BLaER1 treated with 17β-estradiol and CSF1 and Interleukin-3, amounts not matched to agents 10 nM and 100 nM (cell line): ENCODE measurements around the gene PARN.
A peak's percentile ranks its signal among the peaks of the same experiment; 100 is the strongest.

Experiments
- H3K27ac ChIP-seq, 11 experiments: shearing (Covaris generic); formaldehyde crosslinking; 2 replicates each; pipeline ENCODE4 v1.8.1; 2022
- H3K27me3 ChIP-seq, 11 experiments: shearing (Covaris generic); formaldehyde crosslinking; 2 replicates each; pipeline ENCODE4 v1.8.1; 2022
- H3K36me3 ChIP-seq, 11 experiments: shearing (Covaris generic); formaldehyde crosslinking; 2 replicates each; pipeline ENCODE4 v1.8.1; 2022
- H3K4me1 ChIP-seq, 10 experiments: shearing (Covaris generic); formaldehyde crosslinking; 2 replicates each; pipeline ENCODE4 v1.8.1; 2022
- H3K4me2 ChIP-seq, 11 experiments: shearing (Covaris generic); formaldehyde crosslinking; 2 replicates each; pipeline ENCODE4 v1.8.1; 2022
- H3K4me3 ChIP-seq, 10 experiments: shearing (Covaris generic); formaldehyde crosslinking; 2 replicates each; pipeline ENCODE4 v1.8.1; 2022
- H3K9ac ChIP-seq, 11 experiments: shearing (Covaris generic); formaldehyde crosslinking; 2 replicates each; pipeline ENCODE4 v1.8.1; 2022
- H3K9me3 ChIP-seq, 11 experiments: shearing (Covaris generic); formaldehyde crosslinking; replicated peaks in 1 of 11; 2 replicates each; pipeline ENCODE4 v1.8.1; 2022
- H4K20me1 ChIP-seq, 11 experiments: shearing (Covaris generic); formaldehyde crosslinking; 2 replicates each; pipeline ENCODE4 v1.8.1; 2022
- Cebpa-rat ChIP-seq, 11 experiments: shearing (Covaris generic); IDR thresholded peaks; 2 replicates each; pipeline ENCODE4 v1.8.1; 2022

The PARN gene

GRCh38 chr16:14530046-14530445 is 100.0 kb downstream of the PARN start:
- H3K4me3 ChIP-seq, result no peak overlapping the region
- peak overlapping the region in 2 of 11 experiments; percentile 6 to 75; a peak in 2 of 22 replicates for H3K27ac ChIP-seq
- peaks cover 6 to 16% (median 9%) of the 10 kb centered on the region in 11 experiments for H3K9me3 ChIP-seq
- peaks cover 0 to 21% (median 14%) of the 10 kb centered on the region in 10 experiments; a peak in 14 of 20 replicates for H3K4me1 ChIP-seq
- H4K20me1 ChIP-seq, result peaks cover 0 to 8% (median 0%) of the 10 kb centered on the region in 11 experiments; a peak in 2 of 22 replicates
- no peak for TF ChIP-seq Cebpa-rat (IDR thresholded peaks at IDR 0.05)
- 0 out of 22 replicates have a peak overlapping the region, but pooled peaks of 1 of the 11 experiments have one; percentile 9 for H3K9ac ChIP-seq
- H3K4me2 ChIP-seq, result no peak overlapping the region
- H3K36me3 ChIP-seq, result peaks cover 8 to 31% (median 15%) of the 10 kb centered on the region in 11 experiments; a peak in 20 of 22 replicates
- H3K27me3 ChIP-seq, result no peaks in the 10 kb centered on the region

GRCh38 chr16:14529010-14529669 is 100.9 kb downstream of the PARN start:
- H4K20me1 ChIP-seq, result peaks cover 0 to 8% (median 0%) of the 10 kb centered on the region in 11 experiments; a peak in 2 of 22 replicates
- H3K4me3 ChIP-seq, result no peak overlapping the region
- H3K9ac ChIP-seq, result peak overlapping the region in 4 of 11 experiments; percentile 36 to 59 (median 52); a peak in 5 of 22 replicates
- H3K4me2 ChIP-seq, result peak overlapping the region in 5 of 11 experiments; percentile 29 to 51 (median 36); a peak in 9 of 22 replicates
- peaks cover 6 to 16% (median 9%) of the 10 kb centered on the region in 11 experiments for H3K9me3 ChIP-seq
- no peak for TF ChIP-seq Cebpa-rat (IDR thresholded peaks at IDR 0.05)
- H3K27me3 ChIP-seq, result no peaks in the 10 kb centered on the region
- peak overlapping the region in 7 of 11 experiments; percentile 4 to 75 (median 53); a peak in 11 of 22 replicates for H3K27ac ChIP-seq
- H3K4me1 ChIP-seq, result peaks cover 0 to 21% (median 12%) of the 10 kb centered on the region in 10 experiments; a peak in 14 of 20 replicates
- peaks cover 8 to 31% (median 13%) of the 10 kb centered on the region in 11 experiments; a peak in 20 of 22 replicates for H3K36me3 ChIP-seq

- H3K9ac ChIP-seq, result peak overlapping the region in 2 of 11 experiments; percentile 12 to 31; a peak in 1 of 22 replicates
- H3K9me3 ChIP-seq, result peaks cover 0 to 8% (median under 1%) of the 10 kb centered on the region in 11 experiments; a peak in 15 of 22 replicates
- no peak overlapping the region for H3K4me3 ChIP-seq
- TF ChIP-seq Cebpa-rat (IDR thresholded peaks at IDR 0.05), result no peak
- peaks cover 0 to 8% (median 0%) of the 10 kb centered on the region in 11 experiments; a peak in 2 of 22 replicates for H4K20me1 ChIP-seq
- no peak overlapping the region; a peak in 1 of 22 replicates for H3K4me2 ChIP-seq
- no peaks in the 10 kb centered on the region for H3K27me3 ChIP-seq
- H3K36me3 ChIP-seq, result peaks cover 0 to 23% (median 5%) of the 10 kb centered on the region in 11 experiments; a peak in 7 of 22 replicates
- peak overlapping the region in 6 of 11 experiments; percentile 6 to 75 (median 58); a peak in 9 of 22 replicates for H3K27ac ChIP-seq
- peaks cover 0 to 21% (median 12%) of the 10 kb centered on the region in 10 experiments; a peak in 14 of 20 replicates for H3K4me1 ChIP-seq
These were observed 101.8 kb downstream of the PARN start for GRCh38 chr16:14528306-14528705.

- H3K9me3 ChIP-seq, result peaks cover 0 to under 1% (median 0%) of the 10 kb centered on the region in 11 experiments; a peak in 1 of 22 replicates
- H3K27ac ChIP-seq, result peak overlapping the region in 7 of 11 experiments; percentile 6 to 75 (median 25); a peak in 7 of 22 replicates
- peak overlapping the region in 3 of 11 experiments; percentile 3 to 16 (median 12); a peak in 3 of 22 replicates for H3K4me2 ChIP-seq
- peaks cover 0 to 8% (median 0%) of the 10 kb centered on the region in 11 experiments; a peak in 3 of 22 replicates for H4K20me1 ChIP-seq
- H3K9ac ChIP-seq, result peak overlapping the region in 2 of 11 experiments; percentile 12 to 31; a peak in 2 of 22 replicates
- H3K4me1 ChIP-seq, result peaks cover 0 to 21% (median 12%) of the 10 kb centered on the region in 10 experiments; a peak in 14 of 20 replicates
- no peak for TF ChIP-seq Cebpa-rat (IDR thresholded peaks at IDR 0.05)
- peaks cover 0 to 23% (median 4%) of the 10 kb centered on the region in 11 experiments; a peak in 3 of 22 replicates for H3K36me3 ChIP-seq
- H3K4me3 ChIP-seq, result no peak overlapping the region
- H3K27me3 ChIP-seq, result no peaks in the 10 kb centered on the region
These were observed 102.5 kb downstream of the PARN start for GRCh38 chr16:14527411-14528044.

GRCh38 chr16:14525596-14525995 is 104.5 kb downstream of the PARN start:
- H3K4me2 ChIP-seq, result no peak overlapping the region
- H3K36me3 ChIP-seq, result peaks cover 0 to 23% (median 3%) of the 10 kb centered on the region in 11 experiments; a peak in 3 of 22 replicates
- H3K9me3 ChIP-seq, result no peaks in the 10 kb centered on the region
- H3K9ac ChIP-seq, result no peak overlapping the region
- no peak overlapping the region for H3K4me3 ChIP-seq
- H3K4me1 ChIP-seq, result peaks cover 0 to 26% (median 12%) of the 10 kb centered on the region in 10 experiments; a peak in 14 of 20 replicates
- TF ChIP-seq Cebpa-rat (IDR thresholded peaks at IDR 0.05), result no peak
- peaks cover 0 to 14% (median 0%) of the 10 kb centered on the region in 11 experiments; a peak in 4 of 22 replicates for H4K20me1 ChIP-seq
- no peaks in the 10 kb centered on the region for H3K27me3 ChIP-seq
- H3K27ac ChIP-seq, result no peak overlapping the region

GRCh38 chr16:14524979-14525378 is 105.1 kb downstream of the PARN start:
- peaks cover 0 to 14% (median 0%) of the 10 kb centered on the region in 11 experiments; a peak in 5 of 22 replicates for H4K20me1 ChIP-seq
- H3K4me1 ChIP-seq, result peaks cover 0 to 26% (median 12%) of the 10 kb centered on the region in 10 experiments; a peak in 14 of 20 replicates
- peaks cover 0 to 20% (median 3%) of the 10 kb centered on the region in 11 experiments; a peak in 3 of 22 replicates for H3K36me3 ChIP-seq
- H3K4me2 ChIP-seq, result no peak overlapping the region
- no peak overlapping the region for H3K27ac ChIP-seq
- H3K4me3 ChIP-seq, result no peak overlapping the region
- TF ChIP-seq Cebpa-rat (IDR thresholded peaks at IDR 0.05), result no peak
- no peaks in the 10 kb centered on the region for H3K9me3 ChIP-seq
- no peak overlapping the region for H3K9ac ChIP-seq
- H3K27me3 ChIP-seq, result no peaks in the 10 kb centered on the region

- H3K9me3 ChIP-seq, result no peaks in the 10 kb centered on the region
- H3K4me2 ChIP-seq, result no peak overlapping the region
- H3K27ac ChIP-seq, result no peak overlapping the region
- peaks cover 0 to 15% (median 0%) of the 10 kb centered on the region in 11 experiments; a peak in 1 of 22 replicates for H3K36me3 ChIP-seq
- H3K9ac ChIP-seq, result no peak overlapping the region
- peaks cover 0 to 22% (median 10%) of the 10 kb centered on the region in 10 experiments; a peak in 11 of 20 replicates for H3K4me1 ChIP-seq
- peaks cover 0 to 14% (median 0%) of the 10 kb centered on the region in 11 experiments; a peak in 4 of 22 replicates for H4K20me1 ChIP-seq
- no peak overlapping the region for H3K4me3 ChIP-seq
- H3K27me3 ChIP-seq, result no peaks in the 10 kb centered on the region
- no peak for TF ChIP-seq Cebpa-rat (IDR thresholded peaks at IDR 0.05)
These were observed 106.4 kb downstream of the PARN start for GRCh38 chr16:14523632-14524031.

- H3K27ac ChIP-seq, result no peak overlapping the region
- no peak overlapping the region for H3K4me2 ChIP-seq
- TF ChIP-seq Cebpa-rat (IDR thresholded peaks at IDR 0.05), result no peak
- H4K20me1 ChIP-seq, result peaks cover 0 to 14% (median 0%) of the 10 kb centered on the region in 11 experiments; a peak in 5 of 22 replicates
- H3K27me3 ChIP-seq, result no peaks in the 10 kb centered on the region
- no peak overlapping the region for H3K4me3 ChIP-seq
- no peak overlapping the region for H3K9ac ChIP-seq
- peaks cover 0 to 15% (median 0%) of the 10 kb centered on the region in 11 experiments; a peak in 1 of 22 replicates for H3K36me3 ChIP-seq
- H3K9me3 ChIP-seq, result no peaks in the 10 kb centered on the region
- H3K4me1 ChIP-seq, result peaks cover 0 to 15% (median 6%) of the 10 kb centered on the region in 10 experiments; a peak in 11 of 20 replicates
These were observed 107.4 kb downstream of the PARN start for GRCh38 chr16:14522671-14523070.
